ENCODE measurements around the gene S100A11.

The S100A11 gene

GRCh38 chr1:152039461-152039860 is 2.7 kb upstream of the S100A11 start:
- 100% methylated on average over 1 of the region's 1 CpG; no CpG with 5 or more reads in 1 of the 2 experiments for WGBS, 2 experiments (ENCODE audit: insufficient coverage in 2 of 2)

DNA sequence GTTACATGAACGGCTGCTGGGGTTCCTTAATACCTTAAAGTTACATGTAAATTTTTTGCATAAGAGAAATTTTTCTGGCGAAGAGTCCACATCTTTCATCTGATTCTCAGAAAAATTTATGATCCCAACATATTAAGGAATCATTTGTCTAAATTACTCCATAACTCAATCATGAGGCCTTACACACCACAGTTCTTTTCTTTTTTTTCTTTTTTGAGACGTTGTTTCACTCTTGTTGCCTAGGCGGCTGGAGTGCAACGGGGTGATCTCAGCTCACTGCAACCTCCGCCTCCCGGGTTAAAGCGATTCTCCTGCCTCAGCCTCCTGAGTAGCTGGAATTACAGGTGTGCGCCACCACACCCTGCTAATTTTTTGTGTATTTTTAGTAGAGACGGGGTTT is 2.1 kb upstream of the S100A11 start:
- Histone ChIP-seq H3K9me3 (ENCODE audit: control insufficient read depth, low read length) (no peaks in the 10 kb centered on the region), H3K27ac (ENCODE audit: low read depth, low read length, severe bottlenecking) (no peak overlapping the region), H3K36me3 (ENCODE audit: control insufficient read depth, insufficient read depth, low read length) (peaks cover 5% of the 10 kb centered on the region), H3K4me1 (ENCODE audit: control insufficient read depth, insufficient read depth, low read length, poor library complexity, severe bottlenecking) (peaks cover 4% of the 10 kb centered on the region), H3K4me3 (ENCODE audit: extremely low read depth, insufficient read depth, low read length, poor library complexity, severe bottlenecking) (no peak overlapping the region)
- 90 to 95% methylated on average over 7 to 8 of the region's 10 CpGs for WGBS, 2 experiments (ENCODE audit: insufficient coverage in 2 of 2)

More at GRCh38 chr1:152039461-152039860, 2.7 kb upstream of the S100A11 start:
- Histone ChIP-seq H3K9me3 (ENCODE audit: control insufficient read depth, low read length) (no peaks in the 10 kb centered on the region), H3K36me3 (ENCODE audit: control insufficient read depth, insufficient read depth, low read length) (no peaks in the 10 kb centered on the region), H3K27ac (ENCODE audit: low read depth, low read length, severe bottlenecking) (no peak overlapping the region), H3K4me1 (ENCODE audit: control insufficient read depth, insufficient read depth, low read length, poor library complexity, severe bottlenecking) (no peaks in the 10 kb centered on the region), H3K4me3 (ENCODE audit: extremely low read depth, insufficient read depth, low read length, poor library complexity, severe bottlenecking) (no peak overlapping the region)

- Histone ChIP-seq H3K4me3 (ENCODE audit: extremely low read depth, insufficient read depth, low read length, poor library complexity, severe bottlenecking) (peak overlapping the region; percentile 94), H3K27ac (ENCODE audit: low read depth, low read length, severe bottlenecking) (peak overlapping the region; percentile 91), H3K36me3 (ENCODE audit: control insufficient read depth, insufficient read depth, low read length) (peaks cover 37% of the 10 kb centered on the region), H3K9me3 (ENCODE audit: control insufficient read depth, low read length) (no peaks in the 10 kb centered on the region), H3K4me1 (ENCODE audit: control insufficient read depth, insufficient read depth, low read length, poor library complexity, severe bottlenecking) (peaks cover 4% of the 10 kb centered on the region)
- 2 to 5% methylated on average over 6 to 7 of the region's 17 CpGs for WGBS, 2 experiments (ENCODE audit: insufficient coverage in 2 of 2)
Observed at GRCh38 chr1:152035539-152036266, 1.1 kb downstream of the S100A11 start.

- no peaks in the 10 kb centered on the region for H3K9me3 ChIP-seq (ENCODE audit: control insufficient read depth, low read length)
- WGBS, 2 experiments (ENCODE audit: insufficient coverage in 2 of 2), result 0 to 8% methylated on average over 4 of the region's 8 CpGs
- H3K27ac ChIP-seq (ENCODE audit: low read depth, low read length, severe bottlenecking), result peak overlapping the region; percentile 91
- peaks cover 4% of the 10 kb centered on the region for H3K4me1 ChIP-seq (ENCODE audit: control insufficient read depth, insufficient read depth, low read length, poor library complexity, severe bottlenecking)
- peaks cover 42% of the 10 kb centered on the region for H3K36me3 ChIP-seq (ENCODE audit: control insufficient read depth, insufficient read depth, low read length)
- H3K4me3 ChIP-seq (ENCODE audit: extremely low read depth, insufficient read depth, low read length, poor library complexity, severe bottlenecking), result peak overlapping the region; percentile 94
Observed at GRCh38 chr1:152034654-152035538, 1.9 kb downstream of the S100A11 start.

DNA sequence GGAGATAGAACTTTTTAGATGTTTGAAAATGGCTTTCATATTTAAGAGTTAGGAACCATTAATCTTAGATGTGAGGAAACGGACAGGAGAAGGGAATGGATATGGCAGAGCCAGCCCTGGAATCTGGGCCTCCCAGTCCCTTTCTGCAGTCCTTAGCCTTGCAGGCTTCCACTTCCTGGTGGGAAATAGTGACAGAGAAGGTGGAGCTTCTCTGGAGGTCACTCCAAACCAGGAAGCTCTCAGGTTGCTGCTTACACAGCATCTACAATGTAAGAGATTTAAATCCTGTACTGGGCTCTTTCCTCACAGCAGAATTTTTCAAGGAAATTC is 2.5 kb downstream of the S100A11 start:
- 43 to 71% methylated on average over 1 of the region's 1 CpG for WGBS, 2 experiments (ENCODE audit: insufficient coverage in 2 of 2)
- H3K9me3 ChIP-seq (ENCODE audit: control insufficient read depth, low read length), result no peaks in the 10 kb centered on the region
- peaks cover 7% of the 10 kb centered on the region for H3K4me1 ChIP-seq (ENCODE audit: control insufficient read depth, insufficient read depth, low read length, poor library complexity, severe bottlenecking)
- H3K27ac ChIP-seq (ENCODE audit: low read depth, low read length, severe bottlenecking), result peak overlapping the region; percentile 91
- peaks cover 42% of the 10 kb centered on the region for H3K36me3 ChIP-seq (ENCODE audit: control insufficient read depth, insufficient read depth, low read length)
- peak overlapping the region; percentile 94 for H3K4me3 ChIP-seq (ENCODE audit: extremely low read depth, insufficient read depth, low read length, poor library complexity, severe bottlenecking)

- H3K36me3 ChIP-seq (ENCODE audit: control insufficient read depth, insufficient read depth, low read length), result peaks cover 42% of the 10 kb centered on the region
- H3K27ac ChIP-seq (ENCODE audit: low read depth, low read length, severe bottlenecking), result peak overlapping the region; percentile 55
- peaks cover 12% of the 10 kb centered on the region for H3K4me1 ChIP-seq (ENCODE audit: control insufficient read depth, insufficient read depth, low read length, poor library complexity, severe bottlenecking)
- 82 to 90% methylated on average over 3 to 4 of the region's 4 CpGs for WGBS, 2 experiments (ENCODE audit: insufficient coverage in 2 of 2)
- H3K4me3 ChIP-seq (ENCODE audit: extremely low read depth, insufficient read depth, low read length, poor library complexity, severe bottlenecking), result no peak overlapping the region
- H3K9me3 ChIP-seq (ENCODE audit: control insufficient read depth, low read length), result no peaks in the 10 kb centered on the region
Observed at GRCh38 chr1:152029929-152030211, 6.9 kb downstream of the S100A11 start.

GRCh38 chr1:152029144-152029928 is 7.5 kb downstream of the S100A11 start:
- H3K9me3 ChIP-seq (ENCODE audit: control insufficient read depth, low read length), result no peaks in the 10 kb centered on the region
- H3K27ac ChIP-seq (ENCODE audit: low read depth, low read length, severe bottlenecking), result peak overlapping the region; percentile 55
- H3K36me3 ChIP-seq (ENCODE audit: control insufficient read depth, insufficient read depth, low read length), result peaks cover 42% of the 10 kb centered on the region
- peaks cover 12% of the 10 kb centered on the region for H3K4me1 ChIP-seq (ENCODE audit: control insufficient read depth, insufficient read depth, low read length, poor library complexity, severe bottlenecking)
- WGBS, 2 experiments (ENCODE audit: insufficient coverage in 2 of 2), result 95 to 98% methylated on average over 3 to 5 of the region's 8 CpGs
- H3K4me3 ChIP-seq (ENCODE audit: extremely low read depth, insufficient read depth, low read length, poor library complexity, severe bottlenecking), result no peak overlapping the region

GRCh38 chr1:152026895-152027294 is 9.9 kb downstream of the S100A11 start:
- no peaks in the 10 kb centered on the region for H3K9me3 ChIP-seq (ENCODE audit: control insufficient read depth, low read length)
- peaks cover 7% of the 10 kb centered on the region for H3K4me1 ChIP-seq (ENCODE audit: control insufficient read depth, insufficient read depth, low read length, poor library complexity, severe bottlenecking)
- no peak overlapping the region for H3K27ac ChIP-seq (ENCODE audit: low read depth, low read length, severe bottlenecking)
- H3K36me3 ChIP-seq (ENCODE audit: control insufficient read depth, insufficient read depth, low read length), result peaks cover 18% of the 10 kb centered on the region
- no peak overlapping the region for H3K4me3 ChIP-seq (ENCODE audit: extremely low read depth, insufficient read depth, low read length, poor library complexity, severe bottlenecking)
- 82 to 83% methylated on average over 1 to 2 of the region's 3 CpGs for WGBS, 2 experiments (ENCODE audit: insufficient coverage in 2 of 2)

GRCh38 chr1:152024223-152024622 is 12.6 kb downstream of the S100A11 start:
- 100% methylated on average over 1 of the region's 4 CpGs; no CpG with 5 or more reads in 1 of the 2 experiments for WGBS, 2 experiments (ENCODE audit: insufficient coverage in 2 of 2)
- Histone ChIP-seq H3K9me3 (ENCODE audit: control insufficient read depth, low read length) (no peaks in the 10 kb centered on the region), H3K36me3 (ENCODE audit: control insufficient read depth, insufficient read depth, low read length) (no peaks in the 10 kb centered on the region), H3K4me1 (ENCODE audit: control insufficient read depth, insufficient read depth, low read length, poor library complexity, severe bottlenecking) (peaks cover 5% of the 10 kb centered on the region), H3K27ac (ENCODE audit: low read depth, low read length, severe bottlenecking) (no peak overlapping the region), H3K4me3 (ENCODE audit: extremely low read depth, insufficient read depth, low read length, poor library complexity, severe bottlenecking) (no peak overlapping the region)

GRCh38 chr1:152023221-152023620 is 13.6 kb downstream of the S100A11 start:
- Histone ChIP-seq H3K4me1 (ENCODE audit: control insufficient read depth, insufficient read depth, low read length, poor library complexity, severe bottlenecking) (peaks cover 2% of the 10 kb centered on the region), H3K9me3 (ENCODE audit: control insufficient read depth, low read length) (no peaks in the 10 kb centered on the region), H3K36me3 (ENCODE audit: control insufficient read depth, insufficient read depth, low read length) (no peaks in the 10 kb centered on the region), H3K27ac (ENCODE audit: low read depth, low read length, severe bottlenecking) (no peak overlapping the region), H3K4me3 (ENCODE audit: extremely low read depth, insufficient read depth, low read length, poor library complexity, severe bottlenecking) (no peak overlapping the region)
- 100% methylated on average over 1 to 2 of the region's 4 CpGs for WGBS, 2 experiments (ENCODE audit: insufficient coverage in 2 of 2)
